HG03139 (cell line): ENCODE results near the gene IFT74.
"Not testable (repeated sequence)": the region's sequence is repeated elsewhere in the genome, so short reads cannot be mapped to it uniquely, and the experiment has no call there.

ENCODE experiments used
- ATAC-seq: cut with Tn5 transposase; IDR thresholded peaks from one replicate; pipeline ENCODE4 v1.9.1; 2021; ENCODE audit not compliant: unreplicated experiment

IFT74 gene

DNA sequence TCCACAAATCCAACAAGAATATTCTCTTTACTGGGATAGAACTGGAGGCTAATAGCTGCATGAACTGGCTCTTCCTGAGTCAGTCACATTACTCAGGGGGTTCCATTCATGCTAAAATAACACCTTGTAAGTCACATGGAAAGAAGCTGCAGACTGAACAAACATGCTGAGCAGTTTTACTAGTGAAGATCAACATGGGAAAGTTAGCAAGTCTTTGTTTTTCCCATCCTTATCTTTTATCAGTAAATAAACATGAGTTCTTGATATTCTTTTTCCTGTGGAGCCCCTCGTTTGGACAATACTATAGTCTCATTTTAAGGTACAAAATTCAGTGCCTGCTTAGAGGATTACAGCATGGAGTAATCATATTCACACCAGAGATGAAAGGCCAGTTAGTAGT lies 109.1 kb downstream of the IFT74 start:
- ATAC-seq: no peak

DNA sequence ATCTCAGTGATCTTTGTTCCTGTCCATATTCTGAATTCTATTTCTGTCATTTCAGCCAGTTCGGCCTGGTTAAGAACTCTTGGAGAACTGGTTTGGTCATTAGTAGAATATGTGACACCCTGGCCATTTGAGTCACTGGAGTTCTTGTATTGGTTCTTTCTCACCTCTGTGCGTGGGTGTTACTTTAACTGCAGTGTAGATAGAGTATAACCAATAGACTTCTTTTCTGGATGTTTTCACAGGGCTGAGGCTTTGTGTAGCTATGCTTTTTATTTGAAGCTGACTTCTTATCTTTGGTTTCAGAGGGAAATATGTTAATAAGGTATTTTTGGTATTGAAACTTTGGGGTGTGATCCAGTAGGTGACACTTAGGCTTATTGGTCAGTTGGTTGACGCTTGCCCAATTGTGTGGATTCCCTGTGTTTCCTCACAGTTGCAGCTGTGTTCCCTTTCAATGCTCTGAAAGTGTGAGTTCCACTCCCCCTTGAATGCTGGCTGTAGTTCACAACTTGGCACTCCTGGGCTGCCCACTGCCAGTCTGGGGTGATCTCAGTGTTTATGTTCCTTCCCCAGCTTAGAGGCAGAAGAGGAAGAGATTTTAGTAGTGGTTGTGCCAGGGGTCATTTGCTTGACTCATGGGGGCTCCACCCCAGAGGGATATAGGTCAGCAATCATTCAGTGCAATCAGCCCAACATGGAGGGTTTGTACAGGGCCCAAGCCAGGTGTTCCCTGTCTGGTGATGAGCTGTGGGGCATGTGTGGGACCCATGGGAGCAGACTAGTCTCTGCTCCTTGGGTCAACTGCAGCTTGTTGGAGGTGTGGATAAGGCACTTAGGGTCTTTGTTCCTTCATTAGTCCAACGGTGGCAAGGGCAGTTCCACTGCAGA lies 117.9 kb downstream of the IFT74 start:
- no peak for ATAC-seq

DNA sequence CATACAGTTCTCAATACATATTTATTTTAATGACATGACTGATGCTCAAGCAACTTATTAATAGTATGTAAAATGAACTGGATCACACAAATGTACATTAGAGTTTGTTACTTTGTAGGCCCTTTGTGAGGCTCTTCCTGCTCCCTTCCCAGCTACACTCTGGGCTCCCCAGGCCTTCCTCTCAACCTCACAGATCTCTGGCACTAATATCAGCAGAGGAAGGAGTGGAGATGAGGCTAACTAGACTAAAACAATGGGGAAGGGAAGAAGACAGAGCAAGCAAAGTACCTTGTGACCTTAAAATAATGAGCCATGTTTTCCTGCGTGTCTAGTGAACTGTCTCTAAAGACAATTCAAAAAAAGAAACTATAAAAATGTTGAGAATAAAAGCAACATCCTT lies 122.5 kb downstream of the IFT74 start:
- no peak for ATAC-seq

DNA sequence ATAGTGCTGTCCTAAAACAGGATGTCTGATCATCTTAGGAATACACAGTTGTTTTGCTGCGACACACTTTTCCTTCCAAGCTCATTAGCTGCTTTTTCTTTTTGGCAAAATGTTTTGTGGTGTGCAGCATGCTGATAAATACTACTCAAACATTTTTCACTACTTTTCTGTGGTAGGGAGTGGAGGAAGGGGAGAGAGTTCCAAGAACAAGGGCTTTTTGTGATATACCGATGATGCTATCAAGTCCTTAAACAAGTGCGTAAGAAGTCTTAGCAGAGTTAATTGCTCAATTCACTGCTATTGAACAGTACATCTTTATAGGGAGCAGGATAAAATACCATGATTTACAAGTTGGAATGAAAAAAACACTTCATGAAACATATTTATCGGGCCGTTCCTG lies 129.2 kb downstream of the IFT74 start:
- ATAC-seq: no peak

DNA sequence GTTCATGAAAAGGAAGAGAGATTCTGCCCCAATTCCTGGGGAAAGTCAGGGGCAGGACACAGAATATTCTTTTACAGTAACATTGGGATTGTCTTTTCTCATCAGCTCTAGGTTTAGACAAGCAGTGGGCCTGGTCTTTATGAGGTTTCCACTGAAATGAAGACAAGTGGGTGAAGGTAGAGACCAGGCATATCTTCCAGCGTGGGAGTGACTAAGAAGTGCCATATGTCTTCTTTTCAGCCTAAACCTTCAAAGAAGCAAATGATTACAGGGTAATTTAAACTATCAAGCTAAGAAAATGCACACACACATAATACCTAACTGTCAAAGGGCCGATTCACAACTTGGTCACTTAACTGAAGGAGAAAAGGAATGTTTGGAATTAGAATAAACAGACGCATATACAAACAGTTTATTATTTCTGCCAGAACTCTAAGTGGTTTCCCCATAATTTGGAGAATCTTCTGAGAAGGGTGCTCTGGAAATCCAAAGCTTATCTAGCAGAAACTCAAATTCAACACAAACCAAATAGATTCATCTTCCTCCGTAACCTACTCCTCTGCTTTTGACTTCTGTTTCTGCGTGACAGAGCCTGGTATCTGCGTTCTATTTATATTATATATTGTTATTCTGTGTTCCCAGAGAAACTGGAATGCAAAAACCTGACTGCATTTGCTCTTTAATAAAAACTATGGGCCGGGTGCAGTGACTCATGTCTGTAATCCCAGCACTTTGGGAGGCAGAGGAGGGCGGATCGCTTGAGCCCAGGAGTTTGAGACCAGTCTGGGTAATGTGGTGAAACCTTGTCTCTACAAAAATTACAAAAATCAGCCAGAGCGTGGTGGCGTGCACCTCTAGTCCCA lies 130.8 kb downstream of the IFT74 start:
- no peak for ATAC-seq

DNA sequence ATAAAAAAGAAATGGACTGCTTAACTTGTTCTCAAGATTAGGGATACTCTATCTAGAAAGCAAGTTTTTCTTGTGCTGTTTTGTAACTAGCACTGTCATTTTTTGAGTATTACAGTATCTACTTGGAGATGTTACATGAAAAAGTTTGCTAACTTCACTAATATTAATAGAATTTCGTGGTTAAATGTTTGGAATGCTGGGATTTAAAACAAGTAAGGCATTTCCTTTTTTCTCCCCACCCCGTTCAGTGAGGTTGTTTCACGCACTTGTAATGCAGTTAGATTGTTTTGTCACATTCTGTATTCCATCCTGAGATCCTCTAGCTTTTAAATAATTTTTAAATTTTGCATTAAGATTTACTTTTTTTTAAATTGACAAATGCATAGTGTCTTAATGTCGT lies 132.8 kb downstream of the IFT74 start:
- ATAC-seq: no peak

DNA sequence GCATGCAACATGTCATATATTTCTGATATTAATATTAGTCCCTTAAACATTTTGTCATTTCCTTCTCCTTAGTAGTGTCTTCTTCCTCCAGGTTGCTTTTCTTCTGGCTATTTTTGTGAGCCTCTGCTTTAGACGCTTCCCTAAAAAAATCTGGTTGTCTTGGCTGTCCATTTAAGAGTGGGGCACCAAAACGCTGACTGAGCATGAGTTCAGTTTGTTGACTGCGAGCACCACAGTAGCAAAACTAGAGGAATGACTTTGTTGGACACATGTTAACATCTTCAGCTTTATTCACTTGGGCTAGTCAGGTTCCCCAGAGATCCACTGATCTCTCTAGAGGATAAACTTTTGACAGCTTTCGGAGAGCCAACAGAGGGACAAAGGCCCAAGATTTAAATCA lies 133.5 kb downstream of the IFT74 start:
- no peak for ATAC-seq

DNA sequence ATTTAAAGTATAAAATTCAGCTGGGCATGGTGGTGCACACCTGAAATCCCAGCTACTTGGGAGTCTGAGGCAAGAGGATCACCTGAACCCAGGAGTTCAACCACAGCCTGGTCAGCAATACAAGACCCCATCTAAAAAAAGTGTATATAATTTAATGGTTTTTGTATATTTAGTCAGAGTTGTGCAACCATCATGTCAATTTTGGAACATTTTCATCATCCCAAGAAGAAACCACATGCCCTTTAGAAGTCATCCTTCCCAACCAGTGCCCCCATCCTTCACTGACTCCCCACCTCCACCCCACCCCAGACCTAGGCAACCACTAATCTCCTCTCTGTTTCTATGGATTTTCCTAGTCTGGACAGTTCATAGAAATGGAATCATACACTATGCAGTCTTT lies 134.0 kb downstream of the IFT74 start:
- ATAC-seq: no peak

DNA sequence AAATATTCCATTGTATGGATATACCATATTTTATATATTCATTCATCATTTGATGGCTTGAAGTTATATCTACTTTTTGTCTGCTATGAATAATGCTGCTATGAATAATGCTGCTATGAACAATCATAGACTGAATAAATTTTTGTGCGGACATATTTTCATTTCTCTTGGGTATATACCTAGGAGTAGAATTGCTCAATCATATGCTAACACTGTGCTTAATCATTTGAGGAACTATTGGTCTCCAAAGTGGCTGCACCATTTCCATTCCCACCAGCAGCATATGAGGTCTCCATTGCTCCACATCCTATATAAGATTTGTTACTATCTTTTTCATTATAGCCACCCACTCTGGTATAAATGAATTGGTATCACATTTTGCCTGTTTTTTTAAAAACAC lies 134.5 kb downstream of the IFT74 start:
- ATAC-seq: no peak

DNA sequence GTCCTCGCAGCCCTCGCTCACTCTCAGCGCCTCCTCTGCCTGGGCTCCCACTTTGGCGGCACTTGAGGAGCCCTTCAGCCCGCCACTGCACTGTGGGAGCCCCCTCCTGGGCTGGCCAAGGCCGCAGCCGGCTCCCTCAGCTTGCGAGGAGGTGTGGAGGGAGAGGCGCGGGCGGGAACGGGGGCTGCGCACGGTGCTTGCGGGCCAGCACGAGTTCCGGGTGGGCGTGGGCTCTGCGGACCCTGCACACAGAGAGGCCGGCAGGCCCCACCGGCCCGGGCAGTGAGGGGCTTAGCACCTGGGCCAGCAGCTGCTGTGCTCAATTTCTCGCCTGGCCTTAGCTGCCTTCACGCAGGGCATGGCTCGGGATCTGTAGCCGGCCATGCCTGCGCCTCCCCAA lies 136.3 kb downstream of the IFT74 start:
- ATAC-seq: not testable (repeated sequence)

DNA sequence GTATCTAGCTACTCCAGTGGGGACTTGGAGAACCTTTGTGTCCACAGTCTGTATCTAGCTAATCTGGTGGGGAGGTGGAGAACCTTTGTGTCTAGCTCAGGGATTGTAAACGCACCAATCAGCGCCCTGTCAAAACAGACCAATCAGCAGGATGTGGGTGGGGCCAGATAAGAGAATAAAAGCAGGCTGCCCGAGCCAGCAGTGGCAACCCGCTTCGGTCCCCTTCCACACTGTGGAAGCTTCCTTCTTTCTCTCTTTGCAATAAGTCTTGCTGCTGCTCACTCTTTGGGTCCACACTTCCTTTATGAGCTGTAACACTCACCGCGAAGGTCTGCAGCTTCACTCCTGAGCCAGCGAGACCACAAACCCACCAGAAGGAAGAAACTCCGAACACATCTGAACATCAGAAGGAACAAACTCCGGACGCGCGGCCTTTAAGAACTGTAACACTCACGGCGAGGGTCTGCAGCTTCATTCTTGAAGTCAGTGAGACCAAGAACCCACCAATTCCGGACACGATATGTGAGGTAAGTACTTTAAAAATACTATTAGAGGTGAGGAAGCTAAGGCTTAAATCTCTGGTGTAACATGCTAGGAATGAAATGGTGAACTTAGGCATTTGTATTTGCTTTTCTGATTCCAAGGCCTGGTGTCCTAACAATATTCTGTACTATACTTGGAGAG lies 137.3 kb downstream of the IFT74 start:
- ATAC-seq: not testable (repeated sequence)

DNA sequence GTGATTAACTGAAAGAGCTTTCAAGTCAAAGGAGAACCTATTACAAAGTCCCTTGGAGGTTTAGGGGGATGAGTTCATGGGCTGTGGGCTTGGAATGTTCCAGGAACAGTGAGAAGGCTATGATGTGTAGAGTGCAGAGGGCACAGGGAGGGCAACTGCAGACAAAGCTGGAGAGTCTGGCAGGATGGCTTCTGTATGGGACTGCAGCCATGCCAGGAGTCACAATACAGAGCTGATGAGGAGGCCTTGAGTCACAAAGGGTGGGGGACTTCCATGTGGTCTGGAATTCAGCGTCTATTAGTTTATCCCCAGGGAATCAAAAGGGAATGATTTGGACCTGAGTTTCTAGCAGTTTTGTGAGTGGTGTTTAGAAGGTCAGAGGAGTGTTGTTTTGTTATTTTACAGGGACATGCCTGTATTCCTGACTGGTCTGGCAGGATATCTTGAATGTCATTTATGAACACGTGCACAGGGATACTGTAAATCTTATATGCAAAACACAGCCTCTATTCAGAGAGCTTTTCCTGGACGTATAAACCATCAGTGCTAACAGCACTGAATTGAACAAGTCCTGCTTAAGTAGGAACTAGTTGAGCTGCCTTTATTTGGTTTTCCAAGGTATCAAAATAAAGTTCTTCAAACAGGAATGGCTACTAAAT lies 138.6 kb downstream of the IFT74 start:
- ATAC-seq: no peak

DNA sequence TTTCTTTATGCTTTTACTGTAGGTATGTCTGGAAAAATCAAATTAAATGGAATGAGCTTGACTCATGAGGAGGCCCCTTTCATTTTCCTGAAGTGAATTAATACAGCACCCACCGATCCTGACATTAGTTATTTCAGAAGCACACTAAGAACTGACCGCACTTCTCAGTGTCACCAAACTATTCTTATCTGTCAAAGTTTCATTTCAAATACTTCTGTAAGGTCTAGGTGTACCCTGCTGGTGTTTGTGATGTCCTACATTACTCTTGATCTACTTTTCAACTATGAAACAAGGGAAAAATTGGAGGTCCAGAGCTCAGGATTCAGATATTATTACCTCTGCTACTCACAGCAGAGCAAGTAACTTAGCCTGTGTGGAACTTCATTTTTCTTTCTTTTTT lies 151.0 kb downstream of the IFT74 start:
- ATAC-seq: no peak

DNA sequence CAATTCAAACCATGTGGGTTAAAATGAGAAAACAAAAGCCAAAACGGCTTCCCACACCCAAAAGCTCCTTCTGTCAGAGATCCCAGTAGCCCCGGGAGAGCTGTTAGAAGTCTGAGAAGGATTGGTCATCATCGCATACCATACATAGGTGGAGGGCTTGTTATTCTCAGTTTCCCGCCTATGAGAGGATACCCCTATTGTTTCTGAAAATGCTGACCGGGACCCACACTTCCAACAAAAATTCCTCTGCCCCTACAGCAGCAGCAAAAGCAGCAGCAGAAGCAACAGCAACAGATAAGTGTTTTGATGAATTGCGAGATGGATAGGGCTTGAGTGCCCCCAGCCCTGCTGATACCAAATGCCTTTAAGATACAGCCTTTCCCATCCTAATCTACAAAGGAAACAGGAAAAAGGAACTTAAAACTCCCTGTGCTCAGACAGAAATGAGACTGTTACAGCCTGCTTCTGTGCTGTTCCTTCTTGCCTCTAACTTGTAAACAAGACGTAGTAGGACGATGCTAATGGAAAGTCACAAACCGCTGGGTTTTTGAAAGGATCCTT lies 152.8 kb downstream of the IFT74 start, which contains the start of gene TEK:
Gene TEK, plus strand, starts transcription at position 245 of the 561 bp plus-strand sequence. CDS start 366 bp downstream, outside the sequence.
- ATAC-seq: no peak

DNA sequence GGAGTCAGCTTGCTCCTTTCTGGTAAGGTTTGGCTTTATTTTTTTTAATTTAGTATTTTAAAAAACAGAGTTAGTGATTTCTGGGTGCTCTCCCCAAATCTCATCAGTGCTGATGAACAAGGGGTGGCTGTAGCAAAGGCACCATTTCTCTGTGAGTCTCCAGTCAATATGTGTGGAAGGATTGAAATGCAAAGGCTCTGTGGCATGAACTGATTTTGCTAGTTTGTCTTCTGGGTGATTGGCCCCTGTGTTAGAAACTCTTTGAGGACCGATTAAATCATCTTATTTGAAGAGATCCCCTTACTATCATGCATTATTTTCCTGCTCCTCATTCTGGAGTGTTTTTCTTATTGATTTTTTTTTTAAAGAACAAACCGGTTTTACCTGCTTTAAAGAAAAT lies 153.4 kb downstream of the IFT74 start:
- no peak for ATAC-seq

DNA sequence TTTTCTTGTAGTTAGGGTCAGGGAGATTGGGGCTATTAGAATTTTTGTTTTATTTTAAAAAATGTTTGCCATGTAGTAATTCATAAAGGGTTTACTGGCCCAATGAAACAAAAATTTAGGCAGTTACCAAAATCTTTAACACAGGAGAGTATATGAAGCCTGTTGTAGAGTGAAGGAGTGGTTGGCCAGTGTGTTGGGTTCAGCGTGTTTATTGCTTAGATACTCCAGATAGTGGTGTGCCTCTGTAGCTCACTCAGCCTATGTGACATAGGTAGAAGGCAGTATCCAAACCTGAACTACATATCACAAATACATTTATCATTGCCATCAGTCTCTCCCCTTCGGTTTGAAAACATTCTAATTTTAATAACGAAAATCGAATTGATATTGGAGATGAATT lies 154.0 kb downstream of the IFT74 start:
- no peak for ATAC-seq

DNA sequence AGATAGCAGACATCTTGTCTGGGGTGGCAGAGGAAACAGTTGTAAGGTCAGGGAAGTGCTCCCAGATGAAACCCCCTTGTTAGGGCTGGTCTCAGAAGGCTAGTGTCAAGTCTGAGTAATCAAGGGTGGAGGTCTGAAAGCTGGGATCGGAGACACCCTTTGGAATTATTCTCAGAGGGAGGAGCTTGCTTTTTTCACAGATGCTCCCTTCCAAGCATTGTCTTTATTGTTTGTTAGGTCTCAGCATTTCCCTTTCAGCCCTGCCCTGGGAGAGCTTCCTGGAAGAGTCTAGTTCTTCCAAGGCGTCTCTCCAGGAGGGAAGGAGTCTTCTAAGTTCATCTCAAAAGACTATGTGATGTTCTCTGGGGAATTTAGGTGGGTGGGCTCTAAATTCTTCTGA lies 156.0 kb downstream of the IFT74 start:
- ATAC-seq: no peak
